ENCODE results near the gene KCNJ6. TPM values are rescaled to one million over a fixed set of nuclear protein-coding genes. Genes with fewer than 3 reads are reported as not detected.

The KCNJ6 gene
- total and polyA plus RNA-seq, 4 experiments from 2014 or later, result not detected

- H3K27me3 Mint-ChIP-seq, result peaks cover 2 to 3% of the 10 kb centered on the region in 2 donors
- Histone ChIP-seq H3K27ac (ENCODE audit: low read depth, low read length) (no peak overlapping the region), H3K27me3 (ENCODE audit: insufficient read depth, low read length) (no peaks in the 10 kb centered on the region), H3K9me3 (ENCODE audit: control insufficient read depth in 1 of 2, low read length in 2 of 2) (peaks cover 0 to 2% of the 10 kb centered on the region in 2 donors), H3K36me3 (ENCODE audit: insufficient read depth, low read length) (no peaks in the 10 kb centered on the region), H3K4me3 (ENCODE audit: low read length in 2 of 2) (no peak overlapping the region), H3K4me1 (ENCODE audit: insufficient read depth, low read length) (no peaks in the 10 kb centered on the region)
- ChIA-PET CTCF (ENCODE audit: partially characterized antibody) (no interaction called here), POLR2A (ENCODE audit: partially characterized antibody) (no interaction called here)
- intact Hi-C loops (cut with micrococcal nuclease), result no loop called here
- no peak for DNase-seq
- no peak overlapping the region for H3K27ac Mint-ChIP-seq
- no peaks in the 10 kb centered on the region for H3K4me1 Mint-ChIP-seq
- H3K4me3 Mint-ChIP-seq, result no peak overlapping the region
- peaks cover 0 to 10% (median 5%) of the 10 kb centered on the region in 8 donors for H3K9me3 Mint-ChIP-seq
- no peaks in the 10 kb centered on the region for H3K36me3 Mint-ChIP-seq
These were observed 99.0 kb downstream of the KCNJ6 start for GRCh38 chr21:37817242-37817641.

GRCh38 chr21:37815893-37816292, 100.4 kb downstream of the KCNJ6 start:
- no peaks in the 10 kb centered on the region for H3K4me1 ChIP-seq (ENCODE audit: insufficient read depth, low read length)
- ChIA-PET POLR2A (ENCODE audit: partially characterized antibody) (no interaction called here), CTCF (ENCODE audit: partially characterized antibody) (no interaction called here)
- H3K36me3 Mint-ChIP-seq, result no peaks in the 10 kb centered on the region
- peaks cover 3 to 9% of the 10 kb centered on the region in 2 donors for H3K27me3 Mint-ChIP-seq
- peaks cover 0 to 4% of the 10 kb centered on the region in 2 donors for H3K9me3 ChIP-seq (ENCODE audit: control insufficient read depth in 1 of 2, low read length in 2 of 2)
- no peaks in the 10 kb centered on the region for H3K4me1 Mint-ChIP-seq
- H3K4me3 ChIP-seq (ENCODE audit: low read length in 2 of 2), result no peak overlapping the region
- no peak overlapping the region for H3K4me3 Mint-ChIP-seq
- DNase-seq, result no peak
- H3K27ac Mint-ChIP-seq, result no peak overlapping the region
- H3K27me3 ChIP-seq (ENCODE audit: insufficient read depth, low read length), result no peaks in the 10 kb centered on the region
- intact Hi-C loops (cut with micrococcal nuclease), result no loop called here
- H3K27ac ChIP-seq (ENCODE audit: low read depth, low read length), result no peak overlapping the region
- no peaks in the 10 kb centered on the region for H3K36me3 ChIP-seq (ENCODE audit: insufficient read depth, low read length)
- H3K9me3 Mint-ChIP-seq, result peaks cover 2 to 17% (median 11%) of the 10 kb centered on the region in 8 donors

- Histone ChIP-seq H3K4me3 (ENCODE audit: low read length in 2 of 2) (no peak overlapping the region), H3K9me3 (ENCODE audit: control insufficient read depth in 1 of 2, low read length in 2 of 2) (peaks cover 0 to 4% of the 10 kb centered on the region in 2 donors), H3K36me3 (ENCODE audit: insufficient read depth, low read length) (no peaks in the 10 kb centered on the region), H3K4me1 (ENCODE audit: insufficient read depth, low read length) (no peaks in the 10 kb centered on the region), H3K27ac (ENCODE audit: low read depth, low read length) (no peak overlapping the region), H3K27me3 (ENCODE audit: insufficient read depth, low read length) (no peaks in the 10 kb centered on the region)
- no peaks in the 10 kb centered on the region for H3K4me1 Mint-ChIP-seq
- POLR2A ChIA-PET (ENCODE audit: partially characterized antibody), result no interaction called here
- intact Hi-C loops (cut with micrococcal nuclease), result no loop called here
- H3K4me3 Mint-ChIP-seq, result no peak overlapping the region
- no peak for DNase-seq
- H3K27ac Mint-ChIP-seq, result no peak overlapping the region
- H3K9me3 Mint-ChIP-seq, result peaks cover 2 to 22% (median 14%) of the 10 kb centered on the region in 8 donors
- CTCF ChIA-PET (ENCODE audit: partially characterized antibody), result no interaction called here
- peaks cover 9 to 16% of the 10 kb centered on the region in 2 donors for H3K27me3 Mint-ChIP-seq
- H3K36me3 Mint-ChIP-seq, result no peaks in the 10 kb centered on the region
These were observed 104.5 kb downstream of the KCNJ6 start for GRCh38 chr21:37811711-37812110.

- Histone ChIP-seq H3K36me3 (ENCODE audit: insufficient read depth, low read length) (no peaks in the 10 kb centered on the region), H3K27ac (ENCODE audit: low read depth, low read length) (no peak overlapping the region), H3K9me3 (ENCODE audit: control insufficient read depth in 1 of 2, low read length in 2 of 2) (peaks cover 0 to 4% of the 10 kb centered on the region in 2 donors), H3K4me1 (ENCODE audit: insufficient read depth, low read length) (no peaks in the 10 kb centered on the region), H3K4me3 (ENCODE audit: low read length in 2 of 2) (no peak overlapping the region), H3K27me3 (ENCODE audit: insufficient read depth, low read length) (no peaks in the 10 kb centered on the region)
- CTCF ChIA-PET (ENCODE audit: partially characterized antibody), result no interaction called here
- peaks cover 2 to 29% (median 15%) of the 10 kb centered on the region in 8 donors for H3K9me3 Mint-ChIP-seq
- POLR2A ChIA-PET (ENCODE audit: partially characterized antibody), result no interaction called here
- no peak overlapping the region for H3K4me3 Mint-ChIP-seq
- H3K4me1 Mint-ChIP-seq, result no peaks in the 10 kb centered on the region
- H3K27me3 Mint-ChIP-seq, result peaks cover 9 to 21% of the 10 kb centered on the region in 2 donors
- DNase-seq, result no peak
- H3K36me3 Mint-ChIP-seq, result peaks cover 0 to 3% of the 10 kb centered on the region in 2 donors
- no peak overlapping the region for H3K27ac Mint-ChIP-seq
- intact Hi-C loops (cut with micrococcal nuclease), result no loop called here
These were observed 108.0 kb downstream of the KCNJ6 start for GRCh38 chr21:37808261-37808660.

GRCh38 chr21:37805266-37805665, 111.0 kb downstream of the KCNJ6 start:
- Mint-ChIP-seq H3K4me3 (no peak overlapping the region), H3K27ac (no peak overlapping the region), H3K4me1 (no peaks in the 10 kb centered on the region), H3K36me3 (peaks cover 0 to 3% of the 10 kb centered on the region in 2 donors), H3K27me3 (peaks cover 9 to 21% of the 10 kb centered on the region in 2 donors), H3K9me3 (peaks cover 0 to 10% (median 5%) of the 10 kb centered on the region in 8 donors)
- no peaks in the 10 kb centered on the region for H3K4me1 ChIP-seq (ENCODE audit: insufficient read depth, low read length)
- no peaks in the 10 kb centered on the region for H3K27me3 ChIP-seq (ENCODE audit: insufficient read depth, low read length)
- ChIA-PET POLR2A (ENCODE audit: partially characterized antibody) (no interaction called here), CTCF (ENCODE audit: partially characterized antibody) (no interaction called here)
- intact Hi-C loops (cut with micrococcal nuclease), result no loop called here
- H3K36me3 ChIP-seq (ENCODE audit: insufficient read depth, low read length), result no peaks in the 10 kb centered on the region
- no peak overlapping the region for H3K27ac ChIP-seq (ENCODE audit: low read depth, low read length)
- no peaks in the 10 kb centered on the region for H3K9me3 ChIP-seq (ENCODE audit: control insufficient read depth in 1 of 2, low read length in 2 of 2)
- H3K4me3 ChIP-seq (ENCODE audit: low read length in 2 of 2), result no peak overlapping the region
- DNase-seq, result no peak

- no peaks in the 10 kb centered on the region for H3K36me3 ChIP-seq (ENCODE audit: insufficient read depth, low read length)
- Mint-ChIP-seq H3K27me3 (peaks cover 3 to 16% of the 10 kb centered on the region in 2 donors), H3K36me3 (peaks cover 0 to 3% of the 10 kb centered on the region in 2 donors), H3K27ac (no peak overlapping the region), H3K9me3 (peaks cover 0 to 10% (median 4%) of the 10 kb centered on the region in 8 donors), H3K4me1 (no peaks in the 10 kb centered on the region), H3K4me3 (no peak overlapping the region)
- H3K4me1 ChIP-seq (ENCODE audit: insufficient read depth, low read length), result no peaks in the 10 kb centered on the region
- CTCF ChIA-PET (ENCODE audit: partially characterized antibody), result no interaction called here
- no peaks in the 10 kb centered on the region for H3K9me3 ChIP-seq (ENCODE audit: control insufficient read depth in 1 of 2, low read length in 2 of 2)
- H3K4me3 ChIP-seq (ENCODE audit: low read length in 2 of 2), result no peak overlapping the region
- H3K27ac ChIP-seq (ENCODE audit: low read depth, low read length), result no peak overlapping the region
- intact Hi-C loops (cut with micrococcal nuclease), result no loop called here
- POLR2A ChIA-PET (ENCODE audit: partially characterized antibody), result no interaction called here
- no peaks in the 10 kb centered on the region for H3K27me3 ChIP-seq (ENCODE audit: insufficient read depth, low read length)
- no peak for DNase-seq
These were observed 112.3 kb downstream of the KCNJ6 start for GRCh38 chr21:37804001-37804400.

- intact Hi-C loops (cut with micrococcal nuclease), result no loop called here
- Histone ChIP-seq H3K9me3 (ENCODE audit: control insufficient read depth in 1 of 2, low read length in 2 of 2) (no peaks in the 10 kb centered on the region), H3K27ac (ENCODE audit: low read depth, low read length) (no peak overlapping the region), H3K4me1 (ENCODE audit: insufficient read depth, low read length) (no peaks in the 10 kb centered on the region), H3K4me3 (ENCODE audit: low read length in 2 of 2) (no peak overlapping the region), H3K27me3 (ENCODE audit: insufficient read depth, low read length) (no peaks in the 10 kb centered on the region), H3K36me3 (ENCODE audit: insufficient read depth, low read length) (no peaks in the 10 kb centered on the region)
- Mint-ChIP-seq H3K36me3 (peaks cover 0 to 3% of the 10 kb centered on the region in 2 donors), H3K9me3 (peaks cover 0 to 10% (median 4%) of the 10 kb centered on the region in 8 donors), H3K4me3 (no peak overlapping the region), H3K27me3 (peaks cover 3 to 16% of the 10 kb centered on the region in 2 donors), H3K27ac (no peak overlapping the region), H3K4me1 (no peaks in the 10 kb centered on the region)
- DNase-seq, result no peak
- ChIA-PET CTCF (ENCODE audit: partially characterized antibody) (no interaction called here), POLR2A (ENCODE audit: partially characterized antibody) (no interaction called here)
These were observed 113.1 kb downstream of the KCNJ6 start for GRCh38 chr21:37803101-37803651.

Measured in CD4-positive, alpha-beta memory T cell (primary cell).